Left ventricle myocardium inferior (tissue), 1 donor: Measurements from ENCODE around the gene NOVA2. TPM values are rescaled to one million over a fixed set of nuclear protein-coding genes. Genes with fewer than 3 reads are reported as not detected.

Experiments used
- DNase-seq: peaks from one replicate; pipeline ENCODE4 v3.0.0-alpha.2; 2020
- H3K27ac ChIP-seq: fragments of 200-600 bp; replicated peaks from 2 replicates; pipeline ENCODE4 v1.8.0; 2021
- H3K27me3 ChIP-seq: fragments of 200-600 bp; 2 replicates; pipeline ENCODE4 v1.8.0; 2021; ENCODE audit warnings: low read depth
- H3K36me3 ChIP-seq: fragments of 200-600 bp; 2 replicates; pipeline ENCODE4 v1.8.0; 2021
- H3K4me1 ChIP-seq: fragments of 200-600 bp; 2 replicates; pipeline ENCODE4 v1.8.0; 2021
- H3K4me3 ChIP-seq: fragments of 200-600 bp; 2 replicates; pipeline ENCODE4 v1.8.0; 2021; ENCODE audit warnings: mild to moderate bottlenecking, moderate library complexity
- H3K9me3 ChIP-seq: fragments of 200-600 bp; replicated peaks from 2 replicates; pipeline ENCODE4 v1.8.0; 2021
- intact Hi-C: fragments of 100-400 bp; cut with micrococcal nuclease; formaldehyde crosslinking; loops from one replicate; pipeline ENCODE4 v1.11.0; 2022
- total RNA-seq: library from RNA; stranded (reverse); fragmentation: NEBNext Ultra II Directional; extraction: Animal tissue kit (Norgen Biotek cat#: 25700); gene quantifications from one replicate; pipeline ENCODE4 v1.2.1, GENCODE V29; 2021
- TF ChIP-seq, protein P1 (sequence below): fragments of 200-600 bp; IDR thresholded peaks from 2 replicates; pipeline ENCODE4 v1.8.0; 2021; ENCODE audit warnings: antibody characterized with exemption, mild to moderate bottlenecking, borderline replicate concordance
- donor health status: DM: no; HTN: yes; CAD: no; lungs with severe emphysema.

NOVA2 gene
- total RNA-seq, 1 donor from 2014 or later = 5.0 TPM

DNA sequence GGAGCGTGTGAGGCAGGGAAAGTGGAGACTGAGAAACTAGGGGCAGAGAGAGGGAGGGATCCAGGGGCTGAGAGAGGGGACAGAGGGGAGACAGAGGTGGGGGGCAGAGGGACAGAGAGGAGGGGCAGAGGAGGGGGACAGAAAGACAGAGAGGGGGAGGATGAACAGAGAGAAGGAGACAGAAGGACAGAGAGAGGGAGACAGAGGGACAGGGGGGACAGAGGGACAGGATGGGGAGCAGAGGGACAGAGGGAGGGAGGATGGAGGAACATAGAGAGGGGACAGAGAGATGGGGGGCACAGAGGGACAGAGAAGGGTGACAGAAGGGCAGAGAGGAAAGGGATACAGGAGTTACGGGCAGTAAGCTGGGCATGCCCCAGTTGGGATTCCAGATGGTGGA lies 44.4 kb downstream of the NOVA2 start:
- Histone ChIP-seq H3K27ac (no peak overlapping the region), H3K36me3 (no peaks in the 10 kb centered on the region), H3K9me3 (no peaks in the 10 kb centered on the region), H3K4me3 (no peak overlapping the region), H3K27me3 (peaks cover 38% of the 10 kb centered on the region), H3K4me1 (peaks cover 4% of the 10 kb centered on the region)
- no peak for DNase-seq
- TF ChIP-seq, protein P1, sequence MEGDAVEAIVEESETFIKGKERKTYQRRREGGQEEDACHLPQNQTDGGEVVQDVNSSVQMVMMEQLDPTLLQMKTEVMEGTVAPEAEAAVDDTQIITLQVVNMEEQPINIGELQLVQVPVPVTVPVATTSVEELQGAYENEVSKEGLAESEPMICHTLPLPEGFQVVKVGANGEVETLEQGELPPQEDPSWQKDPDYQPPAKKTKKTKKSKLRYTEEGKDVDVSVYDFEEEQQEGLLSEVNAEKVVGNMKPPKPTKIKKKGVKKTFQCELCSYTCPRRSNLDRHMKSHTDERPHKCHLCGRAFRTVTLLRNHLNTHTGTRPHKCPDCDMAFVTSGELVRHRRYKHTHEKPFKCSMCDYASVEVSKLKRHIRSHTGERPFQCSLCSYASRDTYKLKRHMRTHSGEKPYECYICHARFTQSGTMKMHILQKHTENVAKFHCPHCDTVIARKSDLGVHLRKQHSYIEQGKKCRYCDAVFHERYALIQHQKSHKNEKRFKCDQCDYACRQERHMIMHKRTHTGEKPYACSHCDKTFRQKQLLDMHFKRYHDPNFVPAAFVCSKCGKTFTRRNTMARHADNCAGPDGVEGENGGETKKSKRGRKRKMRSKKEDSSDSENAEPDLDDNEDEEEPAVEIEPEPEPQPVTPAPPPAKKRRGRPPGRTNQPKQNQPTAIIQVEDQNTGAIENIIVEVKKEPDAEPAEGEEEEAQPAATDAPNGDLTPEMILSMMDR = no peak
- intact Hi-C loops = no loop called here

DNA sequence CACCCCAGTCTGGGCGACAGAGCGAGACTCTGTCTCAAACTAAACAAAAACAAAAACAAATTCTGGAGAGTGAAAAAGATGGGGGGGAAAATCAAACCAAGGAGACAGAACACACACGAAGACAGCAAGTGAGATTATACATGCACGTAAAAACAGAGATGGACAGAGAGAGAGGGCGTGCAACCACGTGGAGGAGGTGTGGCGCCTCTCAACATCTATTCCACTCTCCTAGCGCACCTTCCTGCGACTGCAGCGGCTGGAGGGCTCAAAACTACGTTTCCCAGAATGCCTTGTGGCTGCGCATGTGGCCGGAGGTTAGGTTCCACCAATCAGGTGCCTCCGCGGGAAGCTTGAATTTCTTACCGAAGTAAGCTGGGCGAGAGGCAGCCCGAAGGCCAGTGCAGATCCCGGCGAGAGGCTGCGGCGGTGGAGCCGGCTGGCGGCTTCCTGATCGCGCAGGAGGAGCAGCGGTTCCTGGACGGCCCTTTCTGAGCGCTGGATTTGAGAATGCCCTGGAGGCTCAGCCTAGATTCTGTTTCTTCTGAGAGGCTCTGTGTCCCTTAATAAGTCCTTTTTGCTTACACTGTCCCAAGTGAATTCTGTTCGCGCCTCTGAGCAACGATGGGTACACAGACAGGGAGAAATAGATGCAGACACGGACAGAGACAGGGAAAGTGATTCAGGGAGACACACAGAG lies 46.0 kb downstream of the NOVA2 start:
- Histone ChIP-seq H3K9me3 (no peaks in the 10 kb centered on the region), H3K27me3 (peaks cover 25% of the 10 kb centered on the region), H3K4me3 (no peak overlapping the region), H3K27ac (no peak overlapping the region), H3K36me3 (no peaks in the 10 kb centered on the region), H3K4me1 (peaks cover 4% of the 10 kb centered on the region)
- TF ChIP-seq, protein P1 = peak; percentile 23
- intact Hi-C loops = no loop called here
- DNase-seq = peak; percentile 89

DNA sequence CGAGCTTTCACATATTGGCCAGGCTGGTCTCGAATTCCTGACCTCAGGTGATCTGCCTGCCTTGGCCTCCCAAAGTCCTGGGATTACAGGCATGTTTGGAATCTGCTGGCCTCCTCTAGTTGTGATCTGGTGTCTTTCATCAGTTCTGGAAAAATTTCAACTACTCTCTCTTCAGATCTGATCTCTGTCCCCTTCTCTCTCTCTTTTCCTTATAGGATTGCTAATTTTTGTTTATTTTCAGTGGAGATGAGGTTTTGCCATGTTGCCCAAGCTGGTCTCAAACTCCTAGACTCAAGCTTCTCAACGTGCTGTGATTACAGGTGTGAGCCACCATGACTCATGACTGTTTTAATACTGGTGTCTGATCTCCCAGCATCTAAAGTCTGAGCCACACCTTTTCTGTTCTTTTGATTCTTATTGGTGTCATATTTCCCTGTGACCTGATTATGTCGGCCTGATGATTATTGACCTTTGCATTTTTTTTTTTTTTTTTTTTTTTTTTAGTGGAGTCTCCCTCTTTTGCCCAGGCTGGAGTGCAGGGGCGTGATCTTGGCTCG lies 48.7 kb downstream of the NOVA2 start:
- intact Hi-C loops = no loop called here
- no peak overlapping the region for H3K4me3 ChIP-seq
- TF ChIP-seq, protein P1 = no peak
- H3K9me3 ChIP-seq = no peaks in the 10 kb centered on the region
- no peaks in the 10 kb centered on the region for H3K36me3 ChIP-seq
- H3K4me1 ChIP-seq = peaks cover 4% of the 10 kb centered on the region
- DNase-seq = no peak
- H3K27ac ChIP-seq = no peak overlapping the region
- peaks cover 8% of the 10 kb centered on the region for H3K27me3 ChIP-seq

DNA sequence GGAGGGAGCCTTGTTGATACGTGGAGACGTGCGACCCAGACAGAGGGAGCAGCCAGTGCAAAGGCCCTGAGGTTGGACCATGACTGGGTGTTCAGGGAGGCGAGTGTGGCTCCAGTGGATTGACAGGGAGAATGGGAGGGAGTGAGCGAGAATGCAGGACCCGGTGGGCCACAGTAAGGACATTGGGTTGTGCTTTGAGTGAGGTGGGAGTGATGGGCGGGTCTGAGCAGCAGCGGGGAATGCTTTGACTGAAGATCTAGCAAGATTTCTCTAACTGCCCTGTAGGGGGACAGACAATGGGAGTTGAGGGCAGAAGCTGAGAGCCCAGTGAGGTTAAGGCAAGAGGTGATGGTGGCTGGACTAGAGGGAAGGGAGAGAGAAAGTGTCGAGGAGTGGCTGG lies 51.4 kb downstream of the NOVA2 start:
- Histone ChIP-seq H3K9me3 (no peaks in the 10 kb centered on the region), H3K4me3 (no peak overlapping the region), H3K4me1 (no peaks in the 10 kb centered on the region), H3K36me3 (no peaks in the 10 kb centered on the region), H3K27me3 (peaks cover 34% of the 10 kb centered on the region), H3K27ac (no peak overlapping the region)
- intact Hi-C loops = no loop called here
- DNase-seq = no peak
- TF ChIP-seq, protein P1 = no peak

DNA sequence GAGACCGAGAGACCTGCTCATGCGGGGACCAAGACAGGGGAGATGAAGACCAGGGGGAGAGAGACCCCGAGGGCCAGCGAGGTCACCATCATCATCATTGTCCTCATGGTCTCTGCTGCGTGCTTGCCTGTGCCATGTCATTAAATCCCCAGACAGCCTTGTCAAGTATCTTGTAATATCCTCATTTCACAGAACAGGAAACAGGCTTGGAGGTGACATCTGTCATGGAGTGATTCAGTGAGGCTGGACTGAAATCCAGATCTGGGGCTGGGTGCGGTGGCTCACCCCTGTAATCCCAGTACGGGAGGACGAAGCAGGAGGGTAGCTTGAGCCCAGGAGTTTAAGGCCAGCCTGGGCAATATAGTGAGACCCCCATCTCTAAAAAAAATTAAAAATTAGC lies 53.2 kb downstream of the NOVA2 start:
- TF ChIP-seq, protein P1 = no peak
- Histone ChIP-seq H3K4me1 (no peaks in the 10 kb centered on the region), H3K27ac (no peak overlapping the region), H3K27me3 (peaks cover 51% of the 10 kb centered on the region), H3K4me3 (no peak overlapping the region), H3K9me3 (no peaks in the 10 kb centered on the region), H3K36me3 (no peaks in the 10 kb centered on the region)
- intact Hi-C loops = no loop called here
- no peak for DNase-seq
